HG03196 (cell line): ENCODE results near the gene ZNF576.
A peak's percentile ranks its signal among the peaks of the same experiment; 100 is the strongest.
"Not testable (repeated sequence)": the region's sequence is repeated elsewhere in the genome, so short reads cannot be mapped to it uniquely, and the experiment has no call there.

Source experiments
- ATAC-seq: cut with Tn5 transposase; IDR thresholded peaks from one replicate; pipeline ENCODE4 v1.9.1; 2021; ENCODE audit not compliant: unreplicated experiment

The ZNF576 gene

DNA sequence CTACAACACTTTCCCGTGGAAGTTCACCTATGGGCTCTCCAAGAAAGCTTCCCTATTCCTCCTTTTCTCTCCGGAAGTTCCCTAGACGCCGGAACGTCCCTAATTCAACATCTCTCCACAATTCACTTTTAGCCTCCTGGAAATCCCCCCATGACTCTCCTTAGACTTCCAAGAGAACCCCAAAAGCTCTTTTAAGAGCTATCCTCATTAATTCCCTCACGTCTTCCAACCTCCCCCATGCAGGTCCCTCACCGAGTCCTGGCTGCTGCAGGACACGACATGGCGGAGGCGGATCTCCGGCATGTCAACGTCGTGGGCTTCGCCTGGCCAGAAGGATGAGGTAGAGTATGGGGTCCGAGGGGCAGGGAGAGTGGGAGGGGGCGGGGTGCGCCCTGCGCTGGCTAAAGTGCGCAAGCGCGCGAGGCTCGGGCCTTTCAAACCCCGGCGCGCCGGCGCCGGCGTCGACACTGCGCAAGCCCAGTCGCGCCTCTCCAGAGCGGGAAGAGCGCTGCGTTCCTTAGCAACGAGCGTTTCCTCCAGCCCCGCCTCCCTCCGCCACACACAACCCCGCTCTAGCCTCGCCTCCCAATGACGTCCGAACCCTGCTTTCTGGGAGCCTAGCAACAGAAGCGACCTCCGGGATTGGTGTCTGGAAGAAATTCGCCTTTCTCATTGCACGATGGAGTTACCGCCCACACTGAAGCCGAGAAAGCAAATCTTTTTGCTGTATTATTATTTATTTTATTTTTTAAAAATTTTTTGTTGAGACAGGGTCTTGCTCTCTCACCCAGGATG, 21.0 kb upstream of the ZNF576 start, which contains the start of the genes PINLYP and XRCC1:
Gene PINLYP, plus strand, starts transcription at position 646 of the 795 bp plus-strand sequence. CDS start 1,391 bp downstream, outside the sequence.
Gene XRCC1, minus strand, starts transcription at position 372 of the 795 bp plus-strand sequence. Its CDS starts 69 bp downstream, at position 303.
- ATAC-seq = peak; percentile 92

DNA sequence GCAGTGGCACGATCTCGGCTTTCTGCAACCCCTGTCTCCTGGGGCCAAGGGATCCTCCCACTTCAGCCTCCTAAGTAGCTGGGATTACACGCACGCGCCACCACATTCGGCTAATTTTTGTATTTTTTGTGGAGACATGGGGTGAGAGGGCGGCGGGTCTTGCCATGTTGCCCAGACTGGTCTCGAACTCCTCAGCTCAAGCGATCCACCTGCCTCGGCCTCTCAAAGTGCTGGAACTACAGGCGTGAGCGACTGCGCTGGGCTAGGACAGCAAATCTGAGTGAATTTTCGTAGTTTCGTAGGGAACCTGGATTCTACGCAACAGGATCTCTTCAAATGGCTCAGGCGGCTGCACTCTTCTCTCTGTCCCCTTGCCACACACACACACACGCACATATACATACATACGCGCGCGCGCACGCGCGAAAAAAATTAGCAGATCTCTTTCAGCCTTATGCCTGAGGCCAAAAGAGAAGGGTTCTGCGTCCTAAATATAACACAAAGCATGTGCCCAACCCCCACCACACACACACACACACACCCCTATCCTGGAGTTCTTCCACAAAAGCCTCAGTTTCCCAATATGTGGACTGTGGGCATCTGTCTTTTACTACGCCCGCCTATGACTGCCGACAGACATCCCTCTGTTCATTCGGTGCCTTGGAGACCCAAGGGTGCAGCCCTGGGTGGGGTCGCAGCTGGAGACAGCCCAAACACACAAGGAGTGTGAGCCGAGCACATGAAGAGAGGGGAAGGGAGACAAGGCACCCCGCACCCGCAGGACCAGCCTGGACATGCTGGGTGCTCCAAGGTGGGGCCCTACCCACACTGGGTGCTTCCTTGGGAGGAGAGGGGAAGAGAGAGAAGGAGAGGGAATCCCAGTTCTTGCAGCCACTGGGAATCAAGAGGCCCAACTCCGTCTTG, 20.2 kb upstream of the ZNF576 start:
- ATAC-seq = no peak

DNA sequence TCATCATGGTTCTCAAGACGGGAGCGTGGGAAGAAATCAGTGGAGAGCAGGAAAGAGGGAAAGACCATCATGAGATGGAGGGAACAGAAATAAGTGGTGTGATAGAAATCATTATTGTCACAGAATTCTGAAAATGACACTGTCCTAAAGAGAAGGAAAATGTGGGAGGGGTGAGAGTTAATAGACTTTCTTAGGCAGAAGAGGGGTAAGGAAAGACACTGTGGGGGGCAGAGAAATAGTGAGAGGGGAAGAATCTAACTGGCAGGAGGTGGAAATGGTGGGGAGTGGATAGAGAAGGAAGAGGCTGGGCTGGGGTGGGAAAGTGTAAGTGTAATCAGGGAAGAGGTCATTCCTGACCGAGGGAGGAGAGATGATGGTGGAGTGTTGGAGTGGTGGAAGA, 17.6 kb upstream of the ZNF576 start:
- no peak for ATAC-seq

DNA sequence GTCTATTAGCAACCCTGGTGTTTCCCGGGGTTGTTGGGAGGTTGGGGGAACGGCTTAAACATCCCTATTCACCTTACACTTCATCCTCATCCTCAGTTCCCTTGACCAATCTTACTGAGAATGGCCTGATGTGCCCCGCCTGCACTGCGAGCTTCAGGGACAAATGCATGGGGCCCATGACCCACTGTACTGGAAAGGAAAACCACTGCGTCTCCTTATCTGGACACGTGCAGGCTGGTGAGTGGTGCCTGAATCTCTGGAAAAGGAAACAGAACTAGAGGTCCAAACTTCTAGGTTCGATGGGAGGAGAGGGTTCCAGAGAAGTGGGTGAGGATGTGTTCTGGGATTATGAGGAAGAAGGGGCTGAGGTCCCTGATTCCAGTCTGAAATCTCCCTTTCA, 14.9 kb upstream of the ZNF576 start:
- no peak for ATAC-seq

DNA sequence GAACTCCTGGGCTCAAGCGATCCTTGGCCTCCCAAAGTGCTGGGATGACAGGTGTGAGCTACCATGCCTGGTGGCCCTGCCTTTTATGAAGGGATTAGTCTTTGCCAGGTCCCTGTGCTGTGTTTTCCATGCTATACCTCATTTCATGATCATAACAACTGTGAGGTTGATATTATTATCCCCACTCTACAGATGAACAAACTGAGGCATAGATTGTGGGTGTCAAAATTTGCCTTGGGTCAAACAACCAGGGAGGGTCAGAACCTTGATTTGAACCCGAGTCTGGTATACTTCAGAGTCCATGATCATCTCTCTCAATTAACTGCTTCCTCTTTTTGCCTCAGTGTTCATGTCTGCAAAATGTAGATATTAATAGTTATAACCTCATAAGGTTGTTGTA, 13.9 kb upstream of the ZNF576 start:
- ATAC-seq = no peak

DNA sequence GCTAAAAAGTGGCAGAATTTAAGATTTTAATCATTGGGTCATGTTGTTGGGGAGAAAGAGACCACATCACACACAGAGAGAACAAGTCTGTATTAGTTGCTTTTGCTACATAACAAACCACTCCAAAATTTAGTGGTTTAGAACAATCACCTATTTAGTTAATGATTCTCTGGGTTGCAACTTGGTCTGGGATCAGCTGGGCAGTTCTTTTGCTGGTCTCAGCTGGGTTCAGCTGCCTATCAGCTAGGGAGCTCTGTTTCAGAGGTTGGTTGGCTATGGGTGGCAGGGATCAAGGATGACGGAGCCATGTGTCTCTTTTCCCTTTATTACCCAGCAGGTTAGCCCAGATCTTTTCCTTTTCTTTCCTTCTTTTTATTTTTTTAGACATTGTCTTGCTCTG, 11.9 kb upstream of the ZNF576 start:
- ATAC-seq = no peak

DNA sequence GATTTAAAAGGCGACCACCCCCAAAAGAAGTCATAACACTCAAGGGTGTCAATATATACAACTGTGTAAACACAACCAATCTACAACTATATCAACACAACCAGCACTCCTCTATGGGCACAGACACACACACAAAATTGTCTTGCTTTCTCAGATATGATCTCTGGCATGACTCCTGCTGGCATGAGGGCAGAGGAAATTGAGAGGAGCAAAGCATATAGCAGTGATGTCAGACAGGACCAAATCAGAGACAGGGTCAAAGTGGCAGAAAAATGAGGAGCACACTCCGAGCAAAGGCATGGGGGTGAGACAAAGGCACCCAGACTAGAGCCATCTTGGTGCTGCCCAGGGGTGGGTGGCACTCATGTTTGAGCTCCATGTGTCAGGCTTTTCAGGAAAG, 10.0 kb upstream of the ZNF576 start:
- no peak for ATAC-seq

DNA sequence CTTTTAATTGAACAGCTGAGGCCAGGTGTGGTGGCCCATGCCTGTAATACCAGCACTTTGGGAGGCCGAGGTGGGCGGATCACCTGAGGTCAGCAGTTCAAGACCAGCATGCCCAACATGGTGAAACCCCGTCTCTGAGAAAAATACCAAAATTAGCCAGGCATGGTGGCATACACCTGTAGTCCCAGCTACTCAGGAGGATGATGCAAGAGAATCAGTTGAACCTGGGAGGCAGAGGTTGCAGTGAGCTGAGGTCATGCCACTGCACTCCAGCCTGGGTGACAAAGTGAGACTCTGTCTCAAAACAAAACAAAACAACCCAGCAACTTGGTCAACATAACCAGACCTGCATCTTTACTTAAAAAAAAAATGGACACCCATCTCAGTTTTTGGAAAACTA, 9.4 kb upstream of the ZNF576 start:
- not testable (repeated sequence) for ATAC-seq

DNA sequence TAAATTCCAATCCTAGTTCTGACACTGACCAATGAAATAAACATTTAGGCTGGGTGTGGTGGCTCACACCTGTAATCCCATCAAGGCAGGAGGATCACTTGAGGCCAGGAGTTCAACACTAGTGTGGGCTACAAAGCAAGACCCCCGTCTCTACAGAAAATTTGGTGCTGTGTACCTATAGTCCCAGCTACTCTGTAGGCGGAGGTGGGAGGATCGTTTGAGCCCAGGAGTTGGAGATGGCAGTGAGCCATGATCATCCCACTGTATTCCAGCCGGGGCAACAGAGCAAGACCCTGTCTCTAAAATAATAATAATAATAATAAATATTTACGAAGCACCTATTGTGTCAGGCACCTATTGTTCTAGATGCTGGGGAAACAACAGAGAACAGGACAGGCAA, 7.1 kb upstream of the ZNF576 start:
- no peak for ATAC-seq

DNA sequence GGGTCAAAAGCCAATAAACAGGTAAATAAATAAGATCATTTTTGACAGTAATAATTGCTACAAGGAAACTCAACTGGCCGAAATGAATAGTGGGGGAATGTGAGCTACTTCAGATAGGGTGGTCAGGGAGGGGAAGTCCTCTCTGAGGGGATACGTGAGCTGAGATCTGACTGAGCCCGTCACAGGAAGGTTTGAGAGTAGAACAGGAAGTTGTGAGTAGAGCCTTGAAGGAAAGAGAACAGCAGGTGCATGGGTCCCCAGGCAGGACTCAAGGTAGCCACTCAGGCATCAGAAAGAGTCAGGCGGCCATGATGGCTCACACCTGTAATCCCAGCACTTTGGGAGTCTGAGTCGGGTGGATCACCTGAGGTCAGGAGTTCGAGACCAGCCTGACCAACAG, 6.7 kb upstream of the ZNF576 start:
- no peak for ATAC-seq

DNA sequence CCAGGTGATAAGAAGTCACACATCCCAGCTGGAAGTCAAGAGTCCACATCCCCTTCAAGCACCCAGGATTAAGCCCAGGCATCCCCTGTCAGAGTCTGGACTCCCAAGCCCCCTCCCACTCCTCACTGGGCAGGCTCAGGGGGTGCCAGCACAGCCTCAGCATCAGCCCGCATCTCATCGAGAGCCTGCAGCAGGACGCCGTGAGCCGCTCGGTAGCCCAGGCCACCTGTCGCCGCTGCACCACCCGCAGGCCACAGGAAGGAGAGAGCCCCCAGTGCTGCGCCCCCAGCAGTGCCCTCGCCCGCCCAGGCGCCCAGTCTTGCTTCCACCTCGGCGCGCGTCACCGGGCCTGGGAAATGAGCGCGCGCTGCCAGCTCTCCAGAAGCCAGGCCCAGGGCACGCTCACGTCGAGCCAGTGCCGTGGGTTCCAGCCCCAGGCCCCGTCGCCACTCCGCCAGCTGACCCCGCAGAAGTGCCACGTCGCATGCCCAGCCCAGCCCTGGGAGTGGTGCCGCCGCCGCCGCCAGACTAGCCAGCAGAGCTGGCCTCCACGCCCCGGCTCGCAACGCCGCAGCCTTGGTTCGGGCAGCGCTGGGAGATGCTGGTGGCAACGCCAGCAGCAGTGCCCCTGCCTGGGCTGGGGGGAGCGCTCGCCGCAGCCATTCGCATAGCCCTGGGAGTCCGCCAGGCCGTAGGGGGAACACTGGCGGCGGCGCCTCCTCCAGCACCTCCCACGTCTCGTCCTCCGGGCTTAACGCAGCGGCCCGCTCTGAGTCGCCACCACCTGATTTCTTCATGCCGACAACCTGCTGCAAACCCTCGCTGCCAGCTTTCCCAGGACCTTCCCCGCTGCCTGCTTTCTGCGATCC, 4.3 kb upstream of the ZNF576 start:
- no peak for ATAC-seq

DNA sequence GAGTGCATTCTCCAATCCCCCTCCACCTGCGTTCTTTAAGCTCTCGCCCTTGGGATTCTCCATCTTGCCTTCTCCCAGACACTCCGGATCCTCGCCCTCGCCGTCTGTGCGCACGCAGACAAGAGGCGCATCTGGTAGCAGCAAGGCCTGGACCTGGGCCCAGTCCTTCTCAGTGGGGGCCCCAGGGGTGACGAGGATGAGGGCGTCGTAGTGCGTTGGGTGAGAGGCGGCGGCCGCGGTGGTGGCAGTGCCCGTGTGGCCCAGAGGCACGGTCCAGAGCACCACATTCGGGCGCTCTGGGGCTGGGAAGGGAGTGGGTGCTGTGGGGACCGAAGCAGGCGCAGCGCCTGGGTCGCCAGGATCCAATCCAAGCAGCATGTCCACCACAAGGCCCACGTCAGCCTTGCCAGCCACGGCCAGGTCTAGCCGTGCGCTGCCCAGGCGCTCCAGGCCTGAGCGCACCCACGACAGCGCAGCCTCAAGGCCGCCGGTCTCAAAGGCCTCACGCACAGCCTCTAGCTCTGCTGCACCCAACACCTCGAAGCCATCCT, 3.5 kb upstream of the ZNF576 start:
- no peak for ATAC-seq

DNA sequence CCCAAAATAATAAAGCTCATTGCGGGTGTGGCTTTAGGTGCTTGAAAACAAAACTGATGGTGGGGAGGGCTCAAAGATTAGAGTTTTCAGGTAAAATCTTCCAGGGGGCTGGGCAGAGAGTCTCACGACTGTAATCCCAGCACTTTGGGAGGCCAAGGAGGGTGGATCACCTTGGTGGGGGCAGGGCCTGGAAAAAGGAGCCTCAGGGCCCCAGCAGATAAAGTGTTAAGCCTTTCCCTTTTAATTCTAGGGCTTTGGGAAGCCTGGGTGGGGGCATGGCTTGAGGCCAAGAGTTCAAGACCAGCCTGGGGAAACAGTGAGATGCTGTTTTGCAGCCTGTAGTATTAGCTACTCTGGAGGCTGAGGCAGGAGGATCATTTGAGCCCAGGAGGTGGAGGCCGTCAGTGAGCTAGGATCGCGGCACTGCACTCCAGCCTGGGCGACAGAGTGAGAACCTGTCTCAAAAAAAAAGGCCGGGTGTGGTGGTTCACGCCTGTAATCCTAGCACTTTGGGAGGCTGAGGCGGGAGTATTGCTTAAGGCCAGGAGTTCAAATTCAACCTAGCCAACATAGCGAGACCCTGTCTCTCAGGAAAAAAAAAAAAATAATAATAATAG, 2.2 kb upstream of the ZNF576 start:
- ATAC-seq = no peak

DNA sequence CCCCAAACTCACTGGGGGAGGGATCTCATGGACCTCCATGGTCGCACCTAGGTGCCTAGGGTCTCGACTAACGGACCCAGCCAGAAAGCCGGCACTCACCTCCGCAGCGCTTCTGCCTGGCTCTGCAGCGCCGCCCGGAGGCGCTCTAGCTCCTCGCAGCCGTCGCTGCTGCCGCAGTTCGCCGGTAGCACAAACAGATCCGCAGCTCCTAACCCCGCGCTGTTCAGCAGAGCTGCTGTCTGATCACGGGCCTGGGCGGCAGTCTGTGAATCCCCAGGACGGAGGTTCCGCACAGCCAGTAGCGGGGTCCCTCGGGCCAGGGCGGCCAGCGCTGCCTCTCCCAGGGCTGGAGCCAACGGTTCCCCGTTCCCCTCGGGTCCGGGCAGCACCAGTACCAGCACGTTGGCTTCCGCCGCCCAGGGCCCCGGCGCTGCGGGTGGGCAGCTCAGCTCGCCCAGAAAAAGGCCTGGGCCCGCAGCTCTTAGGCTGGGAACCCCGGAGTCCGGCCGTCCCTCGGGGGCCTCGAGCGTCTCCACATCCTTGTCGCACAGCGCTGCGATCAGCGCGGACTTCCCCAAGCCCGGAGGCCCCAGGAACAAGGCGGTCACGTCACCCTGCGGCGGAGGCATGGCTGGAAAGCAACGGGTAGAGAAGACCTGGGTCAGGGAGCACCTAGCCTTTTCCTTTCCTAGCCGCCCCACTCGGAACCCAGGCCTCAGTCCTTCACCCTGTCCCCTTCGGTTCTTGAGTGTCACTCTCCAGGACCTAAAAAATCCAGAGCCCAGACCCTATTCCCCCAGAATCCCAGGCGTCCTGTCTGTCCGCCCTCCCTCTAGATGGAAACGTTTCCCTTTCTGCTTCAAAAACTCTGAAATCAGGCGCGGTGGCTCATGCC, 1.4 kb upstream of the ZNF576 start:
- ATAC-seq = no peak

DNA sequence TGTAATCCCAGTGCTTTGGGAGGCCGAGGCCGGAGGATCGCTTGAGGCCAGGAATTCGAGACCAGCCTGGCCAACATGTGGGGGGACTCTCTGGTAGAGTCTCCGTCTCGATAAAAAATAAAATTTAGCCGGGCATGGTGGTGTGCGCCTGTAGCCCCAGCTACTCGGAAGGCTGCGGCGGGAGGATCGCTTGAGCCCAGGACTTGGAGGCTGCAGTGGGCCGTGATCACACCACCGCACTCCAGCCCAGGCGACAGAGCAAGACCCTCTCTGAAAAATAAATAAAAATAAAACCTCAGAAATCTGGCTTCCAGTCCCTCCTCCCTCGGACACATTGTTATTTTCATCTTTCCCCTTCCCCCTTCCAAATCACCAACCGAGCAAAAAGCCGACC, 793 bp upstream of the ZNF576 start:
- peak; percentile 1 for ATAC-seq

DNA sequence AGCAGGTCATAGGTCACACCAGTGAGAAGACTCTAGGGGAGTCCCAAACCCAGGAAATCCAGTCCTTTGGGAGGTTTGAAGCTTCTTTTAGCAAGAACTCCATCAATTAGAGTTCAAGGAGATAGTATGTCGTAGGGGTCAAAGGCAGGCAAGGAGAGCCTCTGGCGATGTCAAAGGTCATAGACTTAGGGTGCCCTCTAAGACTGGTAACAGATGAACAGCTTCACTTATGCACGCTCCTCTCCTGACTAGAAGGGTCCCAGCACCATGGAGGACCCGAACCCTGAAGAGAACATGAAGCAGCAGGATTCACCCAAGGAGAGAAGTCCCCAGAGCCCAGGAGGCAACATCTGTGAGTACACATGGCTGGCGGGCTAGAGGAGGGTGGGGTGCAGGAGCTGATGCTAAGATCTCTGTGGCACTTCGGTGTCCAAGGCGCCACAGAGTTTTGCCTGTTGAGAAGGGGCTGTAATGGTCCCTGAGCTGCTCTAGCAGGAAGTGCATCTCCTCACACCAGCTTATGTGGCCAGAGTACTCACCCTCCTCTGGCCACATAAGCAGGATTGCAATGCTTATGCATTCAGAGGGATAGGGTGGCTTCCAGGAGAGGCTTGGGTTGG, 557 bp downstream of the ZNF576 start:
- ATAC-seq = no peak

DNA sequence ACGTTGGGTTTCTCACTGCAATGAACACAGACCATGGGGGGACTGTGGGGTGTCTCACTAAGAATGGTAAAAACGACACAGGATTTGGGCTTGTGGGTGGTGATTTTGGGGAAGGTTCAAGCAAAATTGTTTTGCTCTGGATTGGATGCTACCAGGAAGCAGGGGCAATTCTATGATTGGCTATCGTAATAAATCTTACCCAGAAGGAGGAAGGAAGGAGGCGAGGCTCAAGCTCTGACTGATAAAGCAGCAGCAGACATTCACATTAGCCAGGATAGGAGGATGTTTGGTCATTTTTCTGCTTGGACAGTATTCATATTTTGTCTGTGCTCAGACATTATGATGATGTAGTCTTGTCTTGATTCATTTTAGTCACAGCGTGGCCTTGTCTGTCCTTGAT, 1.5 kb downstream of the ZNF576 start:
- no peak for ATAC-seq

DNA sequence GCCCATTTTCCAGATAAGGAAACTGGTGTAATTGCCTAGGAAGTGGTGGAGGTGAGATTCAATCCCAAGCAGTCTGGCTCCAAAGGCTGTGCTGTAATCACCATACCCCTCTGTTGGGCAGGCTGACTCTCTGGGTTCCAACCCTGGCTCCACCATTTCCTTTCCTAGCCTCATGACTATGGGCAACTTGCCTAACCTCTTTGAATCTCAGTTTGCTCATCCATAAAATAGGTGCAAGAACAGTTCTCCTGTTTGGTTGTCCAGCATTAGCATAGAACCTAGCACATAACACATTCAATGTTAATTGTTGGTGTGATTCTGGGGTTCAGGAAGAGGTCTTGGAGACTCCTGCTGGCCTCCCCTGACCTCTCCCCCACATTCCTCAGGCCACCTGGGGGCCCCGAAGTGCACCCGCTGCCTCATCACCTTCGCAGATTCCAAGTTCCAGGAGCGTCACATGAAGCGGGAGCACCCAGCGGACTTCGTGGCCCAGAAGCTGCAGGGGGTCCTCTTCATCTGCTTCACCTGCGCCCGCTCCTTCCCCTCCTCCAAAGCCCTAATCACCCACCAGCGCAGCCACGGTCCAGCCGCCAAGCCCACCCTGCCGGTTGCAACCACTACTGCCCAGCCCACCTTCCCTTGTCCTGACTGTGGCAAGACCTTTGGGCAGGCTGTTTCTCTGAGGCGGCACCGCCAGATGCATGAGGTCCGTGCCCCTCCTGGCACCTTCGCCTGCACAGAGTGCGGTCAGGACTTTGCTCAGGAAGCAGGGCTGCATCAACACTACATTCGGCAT, 2.2 kb downstream of the ZNF576 start:
- no peak for ATAC-seq
